Keratinocyte (primary cell): ENCODE data around the gene ERI3. TPM values are rescaled to one million over a fixed set of nuclear protein-coding genes. Genes with fewer than 3 reads are reported as not detected.
A peak's percentile ranks its signal among the peaks of the same experiment; 100 is the strongest.

ENCODE experiments used
- DNase-seq: peaks from one replicate; pipeline ENCODE4 v3.0.0-alpha.2; 2011; ENCODE audit warnings: low read depth, missing footprints, low spot score
- FAIRE-seq: peaks from 2 replicates; lab custom pipeline; 2011; peaks lifted over from hg19 to GRCh38; lab: Jason Lieb, UNC
- H2AFZ ChIP-seq: 2 replicates; pipeline ENCODE4 v1.6.0; 2012; ENCODE audit warnings: low read length, control low read depth, inconsistent platforms; ENCODE audit not compliant: control insufficient read depth
- H3K27ac ChIP-seq: 2 replicates; pipeline ENCODE4 v1.5.1; 2011; ENCODE audit warnings: low read length; ENCODE audit not compliant: control insufficient read depth, insufficient read depth
- H3K27me3 ChIP-seq: 3 replicates; pipeline ENCODE4 v1.6.0; 2011; ENCODE audit warnings: low read length; ENCODE audit not compliant: control insufficient read depth, insufficient read depth; ENCODE audit errors: extremely low read depth
- H3K36me3 ChIP-seq, 2 experiments: 2 replicates in 1 of 2; 3 replicates in 1 of 2; pipeline ENCODE4 v1.5.1; 2011; ENCODE audit warnings: low read length in 2 of 2, mild to moderate bottlenecking in 1 of 2; ENCODE audit not compliant: control insufficient read depth in 2 of 2, insufficient read depth in 2 of 2; ENCODE audit errors: extremely low read depth in 1 of 2
- H3K4me1 ChIP-seq: 3 replicates; pipeline ENCODE4 v1.5.1; 2011; ENCODE audit warnings: low read length; ENCODE audit not compliant: control insufficient read depth, insufficient read depth; ENCODE audit errors: extremely low read depth
- H3K4me2 ChIP-seq: 3 replicates; pipeline ENCODE4 v1.6.0; 2011; ENCODE audit warnings: low read depth, low read length; ENCODE audit not compliant: control insufficient read depth, insufficient read depth; ENCODE audit errors: extremely low read depth
- H3K4me3 ChIP-seq, 3 experiments: fragments of 200-600 bp in 1 of 3; sonication (generic) in 1 of 3; 2 replicates in 2 of 3; 3 replicates in 1 of 3; pipeline ENCODE4 v1.5.1; 2011 to 2016; ENCODE audit warnings: low read length in 3 of 3, mild to moderate bottlenecking in 3 of 3, control low read depth in 2 of 3, inconsistent platforms in 1 of 3, low read depth in 1 of 3, mixed read lengths in 1 of 3, mixed run types in 1 of 3, moderate library complexity in 1 of 3; ENCODE audit not compliant: control insufficient read depth in 2 of 3, insufficient read depth in 2 of 3; ENCODE audit errors: extremely low read depth in 1 of 3
- H3K79me2 ChIP-seq: 2 replicates; pipeline ENCODE4 v1.6.0; 2012; ENCODE audit warnings: low read length; ENCODE audit not compliant: control insufficient read depth, insufficient read depth
- H3K9ac ChIP-seq: 3 replicates; pipeline ENCODE4 v1.6.0; 2011; ENCODE audit warnings: low read length; ENCODE audit not compliant: control insufficient read depth, insufficient read depth; ENCODE audit errors: extremely low read depth
- H3K9me1 ChIP-seq: 3 replicates; pipeline ENCODE4 v1.6.0; 2011; ENCODE audit warnings: low read length; ENCODE audit not compliant: control insufficient read depth, insufficient read depth; ENCODE audit errors: extremely low read depth
- H3K9me3 ChIP-seq: 2 replicates; pipeline ENCODE4 v1.5.1; 2012; ENCODE audit warnings: low read depth, low read length; ENCODE audit not compliant: control insufficient read depth
- H4K20me1 ChIP-seq: 3 replicates; pipeline ENCODE4 v1.6.0; 2011; ENCODE audit warnings: low read length; ENCODE audit not compliant: control insufficient read depth, insufficient read depth; ENCODE audit errors: extremely low read depth
- EZH2 ChIP-seq: IDR thresholded peaks from one replicate; pipeline ENCODE4 v1.6.1; 2012; ENCODE audit warnings: inconsistent platforms, mild to moderate bottlenecking, low read length, moderate library complexity
- dilution Hi-C: fragments of 300-500 bp; cut with MboI; formaldehyde crosslinking; loops from one replicate; pipeline ENCODE4 v1.7.0; 2020; ENCODE audit warnings: low sequenced_read_pairs; ENCODE audit not compliant: extremely low pct_ligation_motif_present
- polyA plus RNA-seq, 5 experiments: library from polyadenylated mRNA; depleted of rRNA in 3 of 5; stranded (reverse) in 3 of 5; stranded (forward) in 1 of 5; unstranded in 1 of 5; fragments of >200 nt; gene quantifications; 1 replicate in 1 of 5; 2 replicates in 3 of 5; 3 replicates in 1 of 5; pipeline versions ENCODE4 v1.2.1 to v1.2.3, GENCODE V29; 2011 to 2012; ENCODE audit warnings: missing spikeins in 2 of 5, low read depth in 1 of 5, low replicate concordance in 1 of 5
- TF ChIP-seq, protein P1 (sequence below), 3 experiments: IDR thresholded peaks in 1 of 3; conservative IDR thresholded peaks in 1 of 3; optimal IDR thresholded peaks in 1 of 3; 2 replicates in 2 of 3; 3 replicates in 1 of 3; pipeline versions ENCODE3 to v1.5.1; 2011; ENCODE audit warnings: low read length in 3 of 3, mild to moderate bottlenecking in 3 of 3, moderate library complexity in 2 of 3, control low read depth in 1 of 3, inconsistent platforms in 1 of 3; ENCODE audit not compliant: insufficient read depth in 2 of 3; ENCODE audit errors: extremely low read depth in 1 of 3

ERI3 gene
- polyA plus RNA-seq, 1 donor (not counting 4 experiments of a cell fraction or from before 2014, with no cell fraction given): 43.7 TPM

DNA sequence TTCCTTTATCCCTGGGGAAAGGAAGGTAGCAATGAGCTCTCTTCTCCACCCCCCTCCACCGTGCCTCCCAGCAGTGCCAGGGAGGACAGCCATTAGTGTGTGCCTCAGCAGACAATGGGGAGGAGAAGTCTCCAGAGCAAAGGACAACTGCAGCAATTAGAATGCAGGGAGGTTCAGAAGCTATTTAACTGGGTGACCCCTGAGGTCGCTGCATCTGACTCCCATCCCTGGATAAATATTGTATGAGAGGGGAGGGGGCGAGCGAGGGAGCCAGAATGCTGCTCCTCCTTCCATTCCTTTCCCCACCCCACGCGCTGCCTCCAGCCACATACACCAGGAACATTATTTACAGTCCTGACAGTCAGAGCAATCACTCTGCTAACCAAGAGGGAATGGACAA, 59.0 kb downstream of the ERI3 start:
- no peaks in the 10 kb centered on the region for H4K20me1 ChIP-seq
- dilution Hi-C loops: no loop called here
- no peak for DNase-seq
- H3K9me3 ChIP-seq: no peaks in the 10 kb centered on the region
- H3K9me1 ChIP-seq: no peaks in the 10 kb centered on the region
- FAIRE-seq: no peak
- H3K27ac ChIP-seq: no peak overlapping the region
- H3K9ac ChIP-seq: no peak overlapping the region
- TF ChIP-seq EZH2: no peak
- TF ChIP-seq, protein P1, sequence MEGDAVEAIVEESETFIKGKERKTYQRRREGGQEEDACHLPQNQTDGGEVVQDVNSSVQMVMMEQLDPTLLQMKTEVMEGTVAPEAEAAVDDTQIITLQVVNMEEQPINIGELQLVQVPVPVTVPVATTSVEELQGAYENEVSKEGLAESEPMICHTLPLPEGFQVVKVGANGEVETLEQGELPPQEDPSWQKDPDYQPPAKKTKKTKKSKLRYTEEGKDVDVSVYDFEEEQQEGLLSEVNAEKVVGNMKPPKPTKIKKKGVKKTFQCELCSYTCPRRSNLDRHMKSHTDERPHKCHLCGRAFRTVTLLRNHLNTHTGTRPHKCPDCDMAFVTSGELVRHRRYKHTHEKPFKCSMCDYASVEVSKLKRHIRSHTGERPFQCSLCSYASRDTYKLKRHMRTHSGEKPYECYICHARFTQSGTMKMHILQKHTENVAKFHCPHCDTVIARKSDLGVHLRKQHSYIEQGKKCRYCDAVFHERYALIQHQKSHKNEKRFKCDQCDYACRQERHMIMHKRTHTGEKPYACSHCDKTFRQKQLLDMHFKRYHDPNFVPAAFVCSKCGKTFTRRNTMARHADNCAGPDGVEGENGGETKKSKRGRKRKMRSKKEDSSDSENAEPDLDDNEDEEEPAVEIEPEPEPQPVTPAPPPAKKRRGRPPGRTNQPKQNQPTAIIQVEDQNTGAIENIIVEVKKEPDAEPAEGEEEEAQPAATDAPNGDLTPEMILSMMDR (optimal IDR thresholded peaks at IDR 0.05 in 1 of 3, IDR thresholded peaks at IDR 0.05 in 1 of 3, conservative IDR thresholded peaks at IDR 0.05 in 1 of 3; ENCODE audit: extremely low read depth in 1 of 3, insufficient read depth in 2 of 3, low read length in 3 of 3): no peak
- no peaks in the 10 kb centered on the region for H3K79me2 ChIP-seq
- H3K4me2 ChIP-seq: no peak overlapping the region
- no peaks in the 10 kb centered on the region for H3K27me3 ChIP-seq
- H3K36me3 ChIP-seq: peaks cover 20 to 25% of the 10 kb centered on the region in 2 experiments
- H3K4me3 ChIP-seq: no peak overlapping the region
- no peak overlapping the region for H2AFZ ChIP-seq
- H3K4me1 ChIP-seq: no peaks in the 10 kb centered on the region

DNA sequence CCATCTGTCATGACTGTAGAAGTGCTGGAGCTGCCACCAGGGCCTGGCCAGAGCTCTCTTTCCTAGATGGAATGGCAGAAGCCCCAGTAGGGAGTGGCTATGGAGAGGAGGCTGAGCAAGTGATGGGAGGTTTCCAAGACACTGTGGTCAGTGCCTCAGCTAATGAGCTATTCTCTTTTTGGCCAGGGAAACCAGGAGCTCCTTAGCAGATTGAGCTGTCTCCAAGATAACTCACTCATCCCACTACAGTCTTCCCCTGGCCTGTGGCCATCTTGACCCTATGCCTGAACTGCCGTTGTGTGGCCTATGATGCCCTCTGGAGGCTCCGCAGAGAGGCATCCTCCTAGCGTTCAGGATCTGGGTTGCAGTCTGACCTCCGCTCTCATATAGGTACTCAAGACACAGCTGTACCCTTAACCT, 60.5 kb downstream of the ERI3 start:
- no peaks in the 10 kb centered on the region for H3K4me1 ChIP-seq
- no peak overlapping the region for H3K4me3 ChIP-seq
- H4K20me1 ChIP-seq: no peaks in the 10 kb centered on the region
- FAIRE-seq (no peak), DNase-seq (no peak)
- no peak overlapping the region for H3K4me2 ChIP-seq
- H3K79me2 ChIP-seq: no peaks in the 10 kb centered on the region
- no peak overlapping the region for H2AFZ ChIP-seq
- peaks cover 25 to 28% of the 10 kb centered on the region in 2 experiments for H3K36me3 ChIP-seq
- no peak overlapping the region for H3K27ac ChIP-seq
- no peaks in the 10 kb centered on the region for H3K27me3 ChIP-seq
- no peak overlapping the region for H3K9ac ChIP-seq
- H3K9me3 ChIP-seq: no peaks in the 10 kb centered on the region
- TF ChIP-seq, protein P1 (optimal IDR thresholded peaks at IDR 0.05 in 1 of 3, IDR thresholded peaks at IDR 0.05 in 1 of 3, conservative IDR thresholded peaks at IDR 0.05 in 1 of 3; ENCODE audit: extremely low read depth in 1 of 3, insufficient read depth in 2 of 3, low read length in 3 of 3): peak in 2 of 3 experiments; percentile 29 to 55
- no peak for TF ChIP-seq EZH2
- dilution Hi-C loops: no loop called here
- no peaks in the 10 kb centered on the region for H3K9me1 ChIP-seq
